SKM-1 treated with dmso at 0.1 percent for 144 hours (cell line): ENCODE data around the gene CYREN.
"Not testable (repeated sequence)": the region's sequence is repeated elsewhere in the genome, so short reads cannot be mapped to it uniquely, and the experiment has no call there.

Source experiments
- DNase-seq: peaks from one replicate; lab custom pipeline; 2025; ENCODE audit not compliant: unreplicated experiment; lab: John Stamatoyannopoulos, UW

CYREN gene

DNA sequence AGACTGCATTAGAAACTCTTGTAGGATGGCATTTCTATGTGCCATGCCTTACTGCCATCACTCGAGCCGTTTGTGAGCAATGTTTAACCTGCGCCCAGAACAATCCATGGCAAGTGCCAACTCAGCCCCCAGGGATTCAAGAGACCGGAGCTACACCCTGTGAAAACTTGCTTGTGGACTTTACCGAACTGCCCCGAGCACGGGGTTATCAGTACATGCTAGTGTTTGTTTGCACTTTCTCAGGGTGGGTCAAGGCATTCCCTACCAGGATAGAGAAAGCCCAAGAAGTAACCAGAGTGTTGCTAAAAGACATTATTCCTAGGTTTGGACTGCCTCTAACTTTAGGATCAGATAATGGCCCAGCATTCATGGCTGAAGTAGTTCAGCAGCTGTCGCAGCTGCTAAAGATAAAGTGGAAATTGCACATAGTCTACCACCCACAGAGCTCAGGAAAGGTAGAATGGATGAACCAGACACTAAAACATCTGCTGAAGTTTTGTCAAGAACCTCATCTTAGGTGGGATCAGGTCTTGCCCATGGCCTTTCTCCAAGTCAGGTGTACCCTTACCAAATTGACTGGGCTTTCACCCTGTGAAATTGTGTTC is 8.9 kb upstream of the CYREN start:
- no peak for DNase-seq

DNA sequence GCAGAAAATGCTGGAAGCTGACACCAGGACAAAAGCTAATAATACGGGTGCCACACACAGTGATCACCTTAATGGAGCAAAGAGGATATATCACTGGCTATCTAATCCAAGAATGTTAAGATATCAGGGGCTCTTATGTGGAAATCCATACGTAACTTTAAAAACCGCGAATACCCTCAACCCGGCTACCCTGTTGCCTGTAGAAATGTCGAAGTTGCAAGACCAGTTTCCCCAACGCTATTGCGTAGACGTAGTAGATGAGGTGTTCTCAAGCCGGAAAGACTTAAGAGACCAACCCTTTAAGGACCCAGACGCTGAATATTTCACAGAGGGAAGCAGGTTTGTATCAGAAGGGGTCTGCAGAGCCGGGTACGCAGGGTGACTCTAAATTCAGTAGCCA is 7.9 kb upstream of the CYREN start:
- no peak for DNase-seq

- DNase-seq = no peak
Observed at GRCh38 chr7:135177028-135177696, 6.7 kb upstream of the CYREN start.

DNA sequence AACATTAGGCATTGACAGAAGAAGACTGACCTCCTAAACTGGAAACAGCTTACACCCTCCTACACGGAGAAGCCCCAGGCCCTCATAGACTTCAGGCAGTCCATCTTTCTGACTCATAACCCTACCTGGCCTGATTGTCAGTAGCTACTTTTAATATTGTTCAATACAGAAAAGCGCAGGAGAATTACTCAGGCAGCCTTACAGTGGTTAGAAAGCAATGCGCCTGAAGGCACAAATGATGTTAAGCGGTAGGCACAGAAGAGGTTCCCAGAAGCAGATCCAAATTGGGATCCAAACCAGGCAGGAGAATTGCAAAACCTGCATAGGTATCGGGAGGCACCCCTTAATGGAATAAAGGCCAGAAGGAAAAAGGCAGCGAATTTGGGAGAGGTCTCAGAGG is 5.4 kb upstream of the CYREN start:
- DNase-seq = no peak

- no peak for DNase-seq
Observed at GRCh38 chr7:135174941-135175340, 4.4 kb upstream of the CYREN start.

DNA sequence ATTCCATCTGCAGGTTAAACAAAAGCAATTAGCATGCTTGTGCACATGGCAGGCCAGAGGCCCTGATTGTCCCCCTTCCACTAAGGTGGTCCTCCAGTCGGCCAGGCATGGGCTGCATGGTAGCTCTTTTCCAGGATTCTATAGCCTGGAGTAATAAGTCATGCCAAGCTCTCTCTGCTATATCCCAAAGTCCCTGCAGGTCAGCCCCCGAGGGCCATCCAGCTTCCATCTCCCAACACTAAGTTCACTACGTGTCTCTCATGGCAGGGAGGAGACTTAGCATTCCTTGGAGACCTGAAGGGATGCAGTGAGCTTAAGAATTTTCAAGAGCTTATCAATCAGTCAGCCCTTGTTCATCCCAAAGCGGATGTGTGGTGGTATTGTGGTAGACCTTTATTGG is 3.4 kb upstream of the CYREN start:
- not testable (repeated sequence) for DNase-seq

- DNase-seq = not testable (repeated sequence)
Observed at GRCh38 chr7:135171581-135172291, 1.2 kb upstream of the CYREN start.

- DNase-seq = not testable (repeated sequence)
Observed at GRCh38 chr7:135170998-135171481, 533 bp upstream of the CYREN start.

GRCh38 chr7:135169964-135170273 is 588 bp downstream of the CYREN start:
- DNase-seq = peak; percentile 24

DNA sequence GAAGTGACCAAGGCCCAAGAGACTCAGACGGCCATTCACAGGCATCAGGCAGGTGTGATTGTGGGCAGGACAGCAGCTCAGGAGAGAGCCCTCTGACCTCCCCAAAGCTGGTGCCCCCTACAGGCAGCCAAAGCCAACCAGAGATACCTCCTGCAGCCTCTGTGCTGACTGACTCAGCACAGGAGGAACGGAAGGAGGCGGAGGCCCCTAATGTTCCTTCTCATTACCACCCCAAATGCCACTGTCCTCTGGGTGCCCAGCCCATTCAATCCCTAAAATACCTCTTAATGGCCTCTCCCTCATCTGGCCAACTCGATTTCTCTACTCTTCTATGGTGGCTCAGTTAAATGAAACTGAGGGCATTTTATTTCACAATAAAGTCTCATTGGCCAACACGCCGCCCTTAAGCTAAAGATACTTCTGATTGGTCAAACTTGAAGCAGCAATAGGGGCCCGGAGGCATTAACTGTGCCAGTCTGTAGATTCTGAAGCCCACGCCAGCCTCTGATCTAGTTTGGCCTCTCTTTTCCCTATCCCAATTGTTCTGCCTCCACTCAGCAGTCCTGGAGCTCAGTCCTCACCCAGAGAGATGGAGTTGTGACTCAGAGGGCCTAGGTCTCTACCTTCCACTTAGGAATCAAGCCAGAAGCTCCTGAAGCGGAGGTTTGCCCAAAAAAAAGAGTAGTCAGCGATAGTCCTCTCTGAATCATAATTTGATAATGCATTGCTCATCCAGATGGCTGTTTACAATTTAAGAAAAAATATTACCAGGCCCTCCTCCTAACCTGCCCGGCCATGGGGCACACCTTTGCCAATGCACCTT is 1.2 kb downstream of the CYREN start:
- DNase-seq = peak; percentile 43

- no peak for DNase-seq
Observed at GRCh38 chr7:135168489-135169140, 1.9 kb downstream of the CYREN start.

- no peak for DNase-seq
Observed at GRCh38 chr7:135168001-135168400, 2.5 kb downstream of the CYREN start.

DNA sequence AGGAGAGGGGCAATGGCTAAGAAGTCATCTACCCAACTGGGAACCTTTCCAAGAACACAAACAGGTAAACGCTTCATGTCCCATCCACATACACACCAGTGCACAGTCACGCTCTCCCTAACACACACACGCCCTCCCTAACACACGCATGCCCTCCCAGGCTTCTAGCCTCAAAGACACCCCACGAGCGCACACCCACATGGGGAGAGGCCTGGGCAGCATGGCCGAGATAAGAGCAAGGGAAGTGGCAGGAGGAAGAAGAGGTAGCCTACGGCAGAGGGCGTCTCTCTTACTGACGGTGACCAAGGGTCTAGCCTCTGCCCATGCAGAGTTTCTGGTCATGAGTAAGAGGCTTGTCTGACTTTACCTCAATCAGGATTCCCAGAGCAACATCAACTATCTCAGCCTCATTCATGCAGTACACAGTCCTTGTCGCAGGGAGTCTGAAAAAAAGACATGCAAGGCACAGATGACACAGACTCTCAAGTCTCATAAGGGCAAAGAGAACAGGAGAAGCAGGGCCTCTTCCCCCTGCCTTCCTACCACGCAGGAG is 3.1 kb downstream of the CYREN start:
- DNase-seq = no peak

GRCh38 chr7:135166338-135166990 is 4.0 kb downstream of the CYREN start:
- no peak for DNase-seq

GRCh38 chr7:135165862-135166261 is 4.6 kb downstream of the CYREN start:
- DNase-seq = no peak

- no peak for DNase-seq
Observed at GRCh38 chr7:135164357-135165061, 6.0 kb downstream of the CYREN start.

- DNase-seq = no peak
Observed at GRCh38 chr7:135162382-135163001, 8.0 kb downstream of the CYREN start.

DNA sequence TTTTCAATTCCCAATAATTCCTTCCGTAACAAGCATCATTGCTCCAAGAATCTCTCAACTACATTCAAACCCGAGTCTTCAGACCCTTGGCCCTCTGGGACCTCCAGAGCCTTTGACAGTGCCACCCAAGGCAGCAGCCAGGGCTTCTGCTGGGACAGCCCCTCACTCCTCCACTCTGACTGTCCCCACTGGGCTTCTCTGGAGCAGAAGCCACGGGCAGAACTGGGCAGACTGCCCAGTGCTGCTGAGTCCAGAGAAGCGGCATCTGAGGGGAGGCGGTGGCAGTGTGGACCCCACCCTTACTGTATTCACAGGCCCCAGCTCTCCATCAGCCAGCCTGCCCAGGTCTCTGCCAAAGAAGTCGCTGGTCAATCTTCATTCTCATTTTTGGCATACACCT is 8.8 kb downstream of the CYREN start:
- DNase-seq = no peak
